Activated CD8-positive, alpha-beta memory T cell treated with anti-CD3 and anti-CD28 coated beads for 1 hour (primary cell): Measurements from ENCODE around the gene LYPD6B.

Experiments used
- DNase-seq, 2 donors: peaks; one replicate each; pipeline ENCODE4 v3.0.0-alpha.2; 2020; ENCODE audit warnings: low read depth in 1 of 2; ENCODE audit errors: extremely low read depth in 1 of 2

Gene LYPD6B

GRCh38 chr2:149070681-149071320 lies 32.3 kb downstream of the LYPD6B start:
- no peak for DNase-seq

- DNase-seq = no peak
Measured at GRCh38 chr2:149075105-149075504, 36.6 kb downstream of the LYPD6B start.

DNA sequence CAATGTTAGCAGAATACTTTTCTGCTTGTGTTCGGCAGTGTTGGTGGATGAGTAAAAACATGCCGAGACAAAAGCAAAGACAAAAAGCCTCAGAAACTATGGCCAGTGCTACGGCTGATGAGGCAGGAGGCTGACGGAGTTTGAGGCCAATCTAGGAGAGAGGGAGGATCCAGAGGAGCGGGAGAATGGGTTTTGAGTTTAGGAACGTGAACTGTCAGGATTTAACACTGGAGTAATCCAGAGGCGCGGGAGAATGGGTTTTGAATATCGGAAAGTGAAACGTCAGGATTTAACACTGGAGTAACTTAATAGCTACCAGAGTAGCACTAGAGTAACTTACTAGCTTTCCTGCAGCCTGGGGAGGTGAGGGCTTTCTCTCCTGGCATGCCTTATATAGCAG lies 37.4 kb downstream of the LYPD6B start:
- no peak for DNase-seq

DNA sequence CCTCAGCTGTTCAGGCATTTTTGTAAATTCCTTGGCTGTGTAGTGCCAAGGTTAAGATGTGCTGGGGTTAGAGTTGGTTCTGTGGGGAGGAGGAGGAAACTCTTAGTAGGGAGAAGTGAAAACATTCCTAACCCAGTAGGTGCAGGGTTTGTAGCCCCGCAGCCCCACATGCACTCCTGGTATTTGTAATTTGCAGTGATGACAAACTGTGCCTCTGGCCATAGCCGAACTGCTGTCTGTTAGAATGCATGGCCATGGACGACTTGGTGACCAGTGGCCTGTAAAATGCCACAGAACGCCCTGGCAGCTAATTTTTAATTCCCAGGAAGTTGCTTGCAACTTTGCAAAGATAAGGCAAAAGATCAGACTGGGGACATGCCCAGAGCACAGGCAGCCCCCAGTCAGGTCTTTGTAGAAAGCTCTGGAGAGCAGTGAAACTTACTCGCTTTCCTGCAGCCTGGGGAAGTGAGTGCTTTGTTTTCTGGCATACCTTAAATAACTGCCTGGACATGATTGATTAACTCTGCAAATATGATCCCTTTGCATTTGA lies 38.4 kb downstream of the LYPD6B start:
- DNase-seq = no peak

GRCh38 chr2:149077861-149078260 lies 39.4 kb downstream of the LYPD6B start:
- no peak for DNase-seq

DNA sequence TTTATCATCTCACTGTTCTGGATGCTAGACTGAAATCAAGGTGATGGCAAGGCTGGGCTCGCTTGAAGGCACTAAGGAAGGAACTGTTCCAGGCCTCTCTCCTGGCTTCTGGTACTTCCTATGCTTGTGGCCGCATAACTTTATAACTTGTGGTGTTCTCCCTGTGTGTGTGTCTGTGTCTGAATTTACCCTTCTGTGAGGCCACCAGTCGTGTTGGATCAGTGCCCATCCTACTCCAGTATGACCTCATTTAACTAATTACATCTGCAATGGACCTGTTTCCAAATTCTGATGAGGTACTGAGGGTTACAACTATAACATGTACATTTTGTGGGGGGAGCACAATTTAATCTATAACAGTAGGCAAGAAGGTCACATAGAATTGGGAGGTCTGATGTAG lies 41.6 kb downstream of the LYPD6B start:
- DNase-seq = no peak

GRCh38 chr2:149080971-149081370 lies 42.5 kb downstream of the LYPD6B start:
- no peak for DNase-seq

DNA sequence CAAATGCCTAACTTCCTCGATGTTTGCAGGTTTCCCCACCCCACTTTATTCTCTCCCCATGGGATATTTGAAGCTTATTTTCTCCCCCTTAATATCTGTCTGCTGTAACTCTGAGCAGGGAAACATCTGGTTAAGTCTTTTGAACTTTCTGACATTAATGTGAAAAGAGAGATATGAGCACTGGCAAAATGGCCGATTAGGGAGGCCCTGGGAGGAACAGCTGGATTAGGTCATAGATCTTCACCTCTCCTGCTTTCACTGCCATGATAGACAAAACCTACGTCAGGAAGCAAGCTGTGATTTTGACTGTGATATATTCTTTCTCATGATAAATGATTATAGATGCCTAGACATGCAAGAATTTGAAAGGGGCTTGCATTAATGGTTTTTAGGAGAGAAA lies 43.6 kb downstream of the LYPD6B start:
- no peak for DNase-seq

DNA sequence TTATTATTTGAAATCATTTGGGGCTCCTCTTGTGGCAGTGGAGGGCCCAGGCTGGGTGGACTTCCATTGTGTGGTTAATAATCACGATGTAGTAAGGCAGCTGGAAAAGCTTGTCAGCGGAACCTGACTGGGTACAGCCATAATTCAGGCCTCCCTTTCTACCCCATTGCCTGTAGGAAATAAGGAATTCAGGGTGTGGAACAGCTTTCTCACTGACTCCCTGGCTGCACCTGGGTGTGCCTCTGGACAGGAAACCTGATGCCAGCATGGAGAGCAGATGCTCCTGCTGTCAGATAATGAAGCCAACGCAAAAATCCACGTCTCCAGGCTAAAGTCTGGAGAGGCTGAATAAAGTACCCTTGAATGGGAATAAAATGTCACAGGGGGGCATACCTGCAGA lies 44.2 kb downstream of the LYPD6B start:
- no peak for DNase-seq

- DNase-seq = no peak
Measured at GRCh38 chr2:149084924-149085795, 46.7 kb downstream of the LYPD6B start.

DNA sequence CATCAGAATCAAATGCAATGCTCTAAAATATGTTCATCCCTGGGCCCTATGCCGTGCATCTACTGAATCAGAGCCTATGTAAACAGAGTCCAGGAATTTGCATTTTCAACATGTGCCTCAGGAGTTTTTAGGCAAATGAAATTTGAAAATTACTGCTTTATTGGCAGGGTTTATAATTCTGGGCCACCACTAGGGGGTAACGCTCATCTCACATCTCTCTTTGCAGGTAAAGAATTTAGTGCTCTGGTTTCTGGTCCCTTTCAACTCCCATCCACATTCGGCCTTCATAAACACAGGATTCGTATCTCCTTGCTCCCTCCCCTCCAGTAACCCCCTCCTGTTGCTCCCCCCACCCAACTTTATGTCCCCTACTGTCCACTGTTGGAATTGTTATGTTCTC lies 49.3 kb downstream of the LYPD6B start:
- DNase-seq = no peak

DNA sequence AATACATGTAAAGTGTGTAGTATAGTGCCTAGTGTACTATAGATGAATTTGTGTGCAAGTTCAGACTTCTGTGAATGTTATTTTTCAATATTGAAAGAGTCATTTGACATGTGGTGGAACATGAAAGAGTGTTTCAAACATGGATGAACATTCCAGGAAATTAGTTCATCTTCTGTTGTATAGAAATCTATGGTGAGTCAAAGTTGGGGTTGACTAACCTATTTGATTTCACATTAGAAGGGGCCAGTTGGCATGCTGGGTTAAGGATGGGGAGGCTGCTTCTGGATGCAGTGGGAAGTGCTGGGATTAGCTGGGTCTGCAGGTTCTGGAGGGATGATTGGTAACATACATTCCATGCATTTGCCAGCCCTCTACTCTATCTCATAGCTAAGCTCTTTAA lies 50.6 kb downstream of the LYPD6B start:
- no peak for DNase-seq

- DNase-seq = no peak
Measured at GRCh38 chr2:149090706-149091105, 52.2 kb downstream of the LYPD6B start.

DNA sequence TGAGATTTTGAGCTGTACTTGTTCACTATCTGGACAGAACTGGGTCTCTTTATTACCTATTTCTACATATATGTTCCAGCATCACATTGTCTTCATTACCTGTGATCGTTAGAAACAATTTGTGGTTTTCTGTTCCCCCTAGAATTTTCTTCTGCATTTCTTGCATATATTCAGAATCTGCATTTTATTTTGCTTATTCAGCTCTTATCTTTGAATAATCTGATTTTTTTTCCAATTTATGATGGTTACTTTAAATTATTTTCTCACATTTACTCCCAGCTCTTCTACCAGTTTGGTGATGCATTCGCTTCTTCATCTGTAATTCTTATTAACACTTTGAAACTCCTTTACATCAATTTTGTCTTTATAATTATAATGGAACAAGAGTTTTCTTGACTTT lies 55.1 kb downstream of the LYPD6B start:
- no peak for DNase-seq

- DNase-seq = no peak
Measured at GRCh38 chr2:149094217-149095015, 55.9 kb downstream of the LYPD6B start.

- DNase-seq = no peak
Measured at GRCh38 chr2:149098701-149099100, 60.2 kb downstream of the LYPD6B start.

DNA sequence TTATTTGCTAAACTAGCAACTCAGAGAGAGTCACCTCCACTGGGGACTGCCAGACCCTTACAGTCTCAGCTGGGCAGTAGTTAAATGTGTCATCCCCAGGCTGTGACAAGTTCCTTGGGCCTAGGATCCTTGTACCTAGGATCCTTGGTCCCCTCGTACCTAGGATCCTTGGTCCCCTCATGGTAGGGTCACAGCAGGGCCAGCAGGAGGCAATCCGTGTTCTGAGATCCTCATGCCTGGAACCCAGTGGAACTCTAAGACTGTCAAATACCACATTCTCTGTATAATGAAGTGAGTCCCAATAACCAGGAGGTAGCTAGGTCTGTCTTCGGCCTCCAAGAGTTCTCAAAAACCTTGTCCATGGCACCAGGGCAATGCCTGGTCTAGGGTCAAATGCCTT lies 60.8 kb downstream of the LYPD6B start:
- DNase-seq = no peak

DNA sequence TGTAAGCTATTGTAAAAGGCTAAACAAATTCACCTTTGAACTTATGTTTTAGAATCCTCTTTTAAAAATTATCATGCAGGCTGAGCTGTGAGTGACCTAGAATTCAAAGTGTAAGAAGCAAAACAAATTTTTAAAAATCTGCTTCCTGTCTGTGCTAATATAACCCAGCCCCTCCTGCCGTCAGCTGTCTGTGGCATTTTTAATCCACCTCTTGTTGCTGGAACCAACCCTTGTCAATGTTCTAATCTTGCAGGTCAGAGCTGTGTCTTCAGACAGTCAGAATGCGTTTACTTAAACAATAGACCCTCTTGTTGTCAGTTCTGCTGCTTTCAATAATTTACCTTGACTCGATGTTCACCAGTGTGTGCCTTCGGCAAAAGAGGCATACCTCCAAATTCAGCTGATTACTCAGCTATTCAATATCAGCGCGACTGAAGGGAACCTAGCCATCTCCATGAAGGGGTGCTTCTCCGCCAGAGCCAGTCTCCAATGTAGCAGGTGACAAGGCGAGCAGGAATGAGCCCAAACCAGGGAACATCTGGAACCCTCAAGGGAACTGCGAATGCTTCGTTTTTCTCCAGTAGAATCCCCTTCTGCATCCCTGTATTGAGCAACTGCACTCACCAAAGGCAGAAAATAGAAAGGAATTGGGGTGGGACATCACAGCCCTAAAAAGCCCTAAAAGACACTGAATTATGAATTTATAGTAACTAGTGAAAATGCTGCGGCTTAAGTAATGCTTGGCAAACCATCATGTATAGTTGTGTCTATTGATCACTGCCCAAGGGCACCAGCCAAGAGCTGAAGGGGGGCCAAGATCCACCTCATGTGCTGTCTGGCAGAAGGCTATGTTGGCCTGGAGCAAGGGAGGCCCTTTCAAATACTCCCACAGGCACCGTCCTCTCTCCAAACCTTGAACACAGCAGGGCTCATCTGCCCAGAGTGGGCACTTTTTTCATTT lies 62.5 kb downstream of the LYPD6B start:
- DNase-seq = no peak

DNA sequence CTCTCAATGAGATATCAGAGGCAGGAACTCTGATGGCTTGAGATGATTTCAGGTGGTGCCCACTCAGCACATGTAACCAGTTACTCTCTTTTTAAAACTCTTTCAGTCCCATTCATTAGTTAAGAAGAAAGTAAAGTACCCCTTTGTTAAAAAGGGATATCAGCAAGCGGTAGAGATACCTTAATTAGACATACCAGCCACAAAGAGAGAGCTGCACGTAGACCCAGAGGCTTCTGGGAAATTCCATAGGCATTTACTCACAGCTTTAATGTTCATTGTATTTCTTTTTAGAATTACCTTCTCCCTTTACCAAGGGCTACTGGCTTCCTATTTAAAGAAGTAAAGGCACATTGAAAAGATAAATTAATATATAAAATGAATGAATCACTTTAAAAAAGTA lies 63.3 kb downstream of the LYPD6B start:
- no peak for DNase-seq

DNA sequence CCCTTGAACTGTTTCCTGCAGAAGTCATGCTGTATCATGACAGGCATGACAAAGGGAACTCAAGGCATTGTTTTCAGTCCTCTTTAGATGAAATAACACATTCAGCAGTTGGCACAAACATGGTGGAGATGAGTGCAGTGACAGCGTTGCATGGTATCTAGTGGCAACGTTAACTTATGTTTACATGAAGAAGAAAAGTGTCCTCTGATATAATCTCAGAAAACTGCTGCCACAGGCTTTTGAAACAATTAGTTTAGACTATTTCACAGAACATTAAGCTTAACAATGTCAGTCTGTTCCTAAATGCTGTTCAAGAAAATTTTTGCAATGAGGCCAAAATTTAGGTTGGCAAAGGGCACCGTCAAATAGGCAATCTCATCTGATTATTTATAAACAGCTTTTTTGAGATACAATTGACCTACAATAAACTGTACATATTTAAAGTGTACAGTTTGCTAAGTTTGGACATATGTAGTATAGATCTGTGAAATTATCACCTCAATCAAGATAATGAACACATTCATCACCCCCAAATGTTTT lies 64.7 kb downstream of the LYPD6B start:
- DNase-seq = no peak
